NCI-H1694 treated with DMSO at 0.1 percent for 48 hours (cell line): ENCODE measurements around the gene CRIM1.

Experiments used
- DNase-seq: peaks from one replicate; lab custom pipeline; 2025; lab: John Stamatoyannopoulos, UW

CRIM1 gene

DNA sequence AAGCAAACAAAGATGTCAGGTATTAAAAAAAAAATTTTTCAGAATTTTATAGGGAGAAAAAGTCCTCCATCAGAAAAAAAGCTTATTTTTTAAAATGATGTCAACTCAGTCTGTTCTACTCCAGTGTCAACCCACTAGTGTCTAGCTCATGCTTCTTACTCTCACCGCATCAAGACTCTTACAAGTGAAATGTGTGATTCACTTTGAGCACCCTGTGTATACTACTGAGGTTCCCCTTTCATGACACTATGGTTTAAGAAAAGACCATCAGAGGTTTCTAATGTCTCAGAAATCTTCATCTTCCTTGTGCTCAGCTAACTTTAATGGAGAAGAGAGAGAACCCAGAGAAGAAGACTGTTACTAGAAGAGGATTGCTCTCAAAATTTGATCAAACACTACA, 199.0 kb downstream of the CRIM1 start:
- DNase-seq = no peak

- no peak for DNase-seq
Measured at GRCh38 chr2:36555789-36556188, 200.2 kb downstream of the CRIM1 start.

DNA sequence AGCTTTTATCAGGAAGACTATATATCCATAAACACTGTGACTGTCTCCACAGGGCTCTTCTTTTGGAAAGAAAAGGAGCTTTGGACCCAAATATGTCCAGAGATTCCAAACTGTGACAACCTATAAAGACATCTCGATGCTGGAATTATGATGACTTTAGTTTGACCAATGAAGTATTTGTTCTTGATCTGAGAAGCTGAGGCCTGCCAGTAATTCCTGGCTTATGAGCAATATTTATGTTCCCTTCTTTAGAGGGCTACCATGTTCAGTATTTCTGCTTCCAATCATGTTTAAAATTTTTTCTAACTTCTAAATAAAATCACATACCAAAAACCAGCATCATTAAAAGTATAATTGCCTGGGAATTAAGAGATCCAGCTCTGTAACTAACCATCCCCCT, 201.3 kb downstream of the CRIM1 start:
- DNase-seq = no peak

- DNase-seq = no peak
Measured at GRCh38 chr2:36559221-36559942, 203.8 kb downstream of the CRIM1 start.

- no peak for DNase-seq
Measured at GRCh38 chr2:36560726-36561125, 205.1 kb downstream of the CRIM1 start.

GRCh38 chr2:36561237-36561944, 205.8 kb downstream of the CRIM1 start:
- no peak for DNase-seq

DNA sequence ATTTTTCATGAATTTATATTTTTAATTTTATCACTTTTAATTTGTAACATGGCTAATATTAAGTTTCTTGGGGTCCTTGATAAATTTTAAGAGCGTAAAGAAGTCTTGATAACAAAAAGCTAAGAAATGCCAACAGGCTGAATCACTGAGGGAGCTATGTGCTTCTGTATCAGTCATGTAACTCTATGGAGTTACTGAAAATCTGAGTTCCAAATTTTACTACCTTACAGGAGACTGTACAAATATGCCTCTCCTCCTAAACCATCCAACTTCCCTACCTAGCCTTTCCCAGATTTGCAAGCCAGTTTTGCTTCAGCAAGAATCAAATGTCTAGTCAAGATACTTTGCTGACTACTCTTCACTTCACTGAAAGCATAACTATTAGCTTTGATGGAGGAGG, 206.7 kb downstream of the CRIM1 start:
- DNase-seq = no peak

GRCh38 chr2:36562973-36563532, 207.5 kb downstream of the CRIM1 start:
- no peak for DNase-seq

DNA sequence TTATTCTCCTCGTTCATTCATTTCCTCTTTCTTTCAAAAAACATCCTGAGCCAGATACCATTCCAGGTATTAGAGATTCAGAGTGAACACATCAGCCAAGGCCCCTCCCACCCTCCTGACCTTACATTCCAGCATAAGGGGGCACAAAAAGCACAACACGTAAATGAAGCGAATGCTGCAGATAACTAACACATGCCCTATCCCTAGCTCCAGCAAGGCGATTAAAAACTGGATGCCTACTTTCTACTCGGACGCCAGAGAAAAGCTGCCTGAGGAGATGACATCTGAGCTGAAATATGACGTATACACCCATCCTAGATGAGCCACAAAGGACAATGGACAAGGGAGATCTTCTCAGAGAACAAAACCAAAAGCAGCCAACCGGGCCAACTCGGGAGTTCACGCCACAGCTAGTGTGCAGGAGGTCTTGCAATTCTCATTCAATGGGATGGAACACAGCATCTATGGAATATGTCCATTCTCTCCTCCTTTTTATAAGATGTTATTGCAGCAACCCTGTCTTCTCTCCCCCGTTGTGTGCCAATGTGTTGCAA, 208.9 kb downstream of the CRIM1 start:
- no peak for DNase-seq

- no peak for DNase-seq
Measured at GRCh38 chr2:36565712-36566111, 210.1 kb downstream of the CRIM1 start.

DNA sequence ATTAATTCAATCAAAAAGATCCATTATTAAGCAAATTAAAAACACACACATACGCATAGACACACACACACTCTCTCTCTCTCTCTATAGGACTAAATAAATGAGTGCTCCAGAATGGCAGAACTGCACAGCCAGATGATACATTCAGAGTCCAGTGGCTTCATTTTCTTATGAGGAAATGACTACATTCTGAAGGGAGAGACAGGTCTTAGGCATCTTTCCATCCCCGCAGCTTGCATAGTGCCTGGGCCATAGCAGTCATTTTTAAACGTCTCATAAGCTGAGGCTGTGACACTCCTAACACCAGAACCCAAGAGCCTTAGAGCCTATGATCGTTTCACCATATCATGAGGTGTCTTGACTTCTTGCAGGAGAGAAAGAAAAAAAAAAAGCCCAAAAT, 211.3 kb downstream of the CRIM1 start:
- no peak for DNase-seq

- DNase-seq = no peak
Measured at GRCh38 chr2:36567711-36568408, 212.3 kb downstream of the CRIM1 start.

DNA sequence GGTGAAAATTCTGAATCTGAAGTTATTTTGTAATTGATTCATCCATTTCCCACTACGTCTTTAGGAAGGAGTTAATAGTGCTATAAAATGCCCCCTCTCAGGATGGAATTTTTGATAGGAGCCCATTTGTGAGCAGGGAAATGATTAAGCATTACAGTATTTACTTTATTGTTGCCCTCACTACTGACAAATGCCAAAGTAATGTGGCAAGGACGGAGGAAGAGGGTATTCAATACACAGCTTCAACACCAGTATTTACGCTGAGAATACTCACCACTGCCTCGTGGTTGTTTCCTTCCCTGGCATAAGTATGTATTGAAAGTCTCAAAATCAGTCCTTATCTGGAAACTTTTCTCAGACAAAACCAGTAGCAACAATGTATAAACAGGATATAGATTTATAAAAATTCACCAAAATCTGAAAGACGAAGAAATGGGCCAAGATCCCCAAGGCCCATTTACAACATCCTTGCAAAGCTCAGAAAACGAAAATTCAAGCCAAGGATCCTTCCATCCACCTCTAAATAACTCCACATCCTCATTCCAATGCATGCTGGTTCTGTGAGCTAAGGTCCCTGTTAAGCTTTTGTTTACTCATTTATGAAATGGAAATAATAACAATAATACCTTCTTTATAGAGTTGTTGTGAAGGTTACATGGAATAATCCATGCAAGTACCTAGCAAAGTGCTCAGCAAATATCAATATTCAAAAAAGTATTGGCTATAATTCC, 213.1 kb downstream of the CRIM1 start:
- no peak for DNase-seq

GRCh38 chr2:36569267-36569856, 213.8 kb downstream of the CRIM1 start:
- DNase-seq = no peak

DNA sequence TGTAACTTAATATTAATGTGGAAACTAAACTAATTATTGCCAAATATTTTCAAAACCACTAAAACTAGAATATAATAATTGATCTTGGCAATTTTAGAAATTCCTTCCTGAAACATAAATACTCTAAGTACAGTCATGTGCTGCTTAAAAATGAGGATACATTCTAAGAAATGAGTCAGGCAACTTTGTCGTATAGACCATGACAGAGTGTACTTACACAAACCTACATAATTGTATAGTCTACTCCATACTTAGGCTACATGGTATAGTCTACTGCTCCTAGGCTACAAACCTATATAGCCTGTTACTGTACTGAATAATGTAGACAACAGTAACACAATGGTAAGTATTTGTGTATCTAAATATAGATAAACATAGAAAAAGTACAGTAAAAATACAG, 214.8 kb downstream of the CRIM1 start:
- DNase-seq = no peak

- DNase-seq = no peak
Measured at GRCh38 chr2:36572054-36572718, 216.6 kb downstream of the CRIM1 start.

GRCh38 chr2:36572719-36573059, 217.1 kb downstream of the CRIM1 start:
- DNase-seq = no peak

- no peak for DNase-seq
Measured at GRCh38 chr2:36573165-36573564, 217.6 kb downstream of the CRIM1 start.

DNA sequence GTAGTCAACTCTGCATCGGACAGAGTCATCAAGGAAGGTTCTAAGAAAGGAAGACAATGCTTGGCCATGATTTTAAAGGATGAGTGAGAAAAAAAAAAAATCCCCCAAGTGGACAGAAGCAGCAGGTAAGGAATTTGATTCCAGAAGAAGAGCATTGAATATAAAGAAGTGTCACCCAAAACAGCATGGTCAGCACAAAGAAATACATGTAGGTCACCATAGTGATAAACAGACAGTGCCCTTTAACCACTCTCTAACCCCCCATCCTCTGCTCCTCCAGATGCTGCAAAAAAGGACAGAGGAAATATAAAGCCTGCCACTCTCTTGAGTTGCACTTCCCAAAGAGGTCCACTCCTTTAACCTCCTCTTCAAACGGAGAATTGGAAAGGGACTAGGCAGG, 219.0 kb downstream of the CRIM1 start:
- DNase-seq = no peak

DNA sequence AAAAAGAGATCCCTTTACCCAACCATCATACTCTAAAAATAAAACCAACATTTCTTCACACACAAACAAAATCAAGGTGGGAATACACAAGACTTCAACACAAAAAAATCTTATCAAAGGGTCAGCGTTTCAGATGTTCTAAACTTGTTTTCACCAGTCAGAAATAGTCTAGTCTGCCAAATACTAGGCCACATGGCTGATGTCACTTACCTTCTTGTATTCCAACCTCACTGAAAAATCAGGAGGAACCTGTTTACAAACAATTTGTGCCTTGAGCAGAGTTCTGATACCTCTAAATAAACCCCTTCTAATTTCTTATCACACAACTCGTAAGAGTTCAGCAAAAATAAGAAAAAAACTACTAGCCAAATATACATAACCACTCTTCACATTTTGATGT, 222.3 kb downstream of the CRIM1 start:
- no peak for DNase-seq
